Hepatocyte (in vitro differentiated cells): ENCODE data around the gene BCL11A.

Experiments
- EZH2 ChIP-seq: fragments of 200-600 bp; sonication (generic); IDR thresholded peaks from 2 replicates; pipeline ENCODE4 v1.6.1; 2016; ENCODE audit warnings: antibody characterized with exemption, mild to moderate bottlenecking, borderline replicate concordance
- EZH2phosphoT487 ChIP-seq: fragments of 200-600 bp; sonication (generic); IDR thresholded peaks from one replicate; pipeline ENCODE4 v1.6.1; 2018; ENCODE audit warnings: antibody characterized with exemption, mild to moderate bottlenecking, low read depth, moderate library complexity; ENCODE audit not compliant: unreplicated experiment, severe bottlenecking
- TF ChIP-seq, protein P1 (sequence below): fragments of 200-600 bp; sonication (generic); IDR thresholded peaks from 2 replicates; pipeline ENCODE4 v1.5.1; 2016; ENCODE audit warnings: antibody characterized with exemption, mild to moderate bottlenecking; ENCODE audit not compliant: poor library complexity

GRCh38 chr2:60516826-60517225 is 36.6 kb downstream of the BCL11A start:
- TF ChIP-seq, protein P1, sequence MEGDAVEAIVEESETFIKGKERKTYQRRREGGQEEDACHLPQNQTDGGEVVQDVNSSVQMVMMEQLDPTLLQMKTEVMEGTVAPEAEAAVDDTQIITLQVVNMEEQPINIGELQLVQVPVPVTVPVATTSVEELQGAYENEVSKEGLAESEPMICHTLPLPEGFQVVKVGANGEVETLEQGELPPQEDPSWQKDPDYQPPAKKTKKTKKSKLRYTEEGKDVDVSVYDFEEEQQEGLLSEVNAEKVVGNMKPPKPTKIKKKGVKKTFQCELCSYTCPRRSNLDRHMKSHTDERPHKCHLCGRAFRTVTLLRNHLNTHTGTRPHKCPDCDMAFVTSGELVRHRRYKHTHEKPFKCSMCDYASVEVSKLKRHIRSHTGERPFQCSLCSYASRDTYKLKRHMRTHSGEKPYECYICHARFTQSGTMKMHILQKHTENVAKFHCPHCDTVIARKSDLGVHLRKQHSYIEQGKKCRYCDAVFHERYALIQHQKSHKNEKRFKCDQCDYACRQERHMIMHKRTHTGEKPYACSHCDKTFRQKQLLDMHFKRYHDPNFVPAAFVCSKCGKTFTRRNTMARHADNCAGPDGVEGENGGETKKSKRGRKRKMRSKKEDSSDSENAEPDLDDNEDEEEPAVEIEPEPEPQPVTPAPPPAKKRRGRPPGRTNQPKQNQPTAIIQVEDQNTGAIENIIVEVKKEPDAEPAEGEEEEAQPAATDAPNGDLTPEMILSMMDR, result no peak
- TF ChIP-seq EZH2 (no peak), EZH2phosphoT487 (no peak)
